Sigmoid colon (tissue), 4 donors: Measurements from ENCODE around the gene FOXN1.
A peak's percentile ranks its signal among the peaks of the same experiment; 100 is the strongest.

Source experiments
- CTCF ChIP-seq, 4 experiments: fragments of 450-650 bp in 3 of 4; fragments of 200-600 bp in 1 of 4; IDR thresholded peaks; one replicate each; pipeline ENCODE4 v1.5.1; 2016 to 2019; ENCODE audit warnings: antibody characterized with exemption in 4 of 4, mild to moderate bottlenecking in 3 of 4, moderate library complexity in 2 of 4
- POLR2A ChIP-seq, 2 donors: fragments of 450-650 bp; IDR thresholded peaks; one replicate each; pipeline ENCODE4 v1.6.1; 2016; ENCODE audit warnings: antibody characterized with exemption in 2 of 2, mild to moderate bottlenecking in 2 of 2, moderate library complexity in 2 of 2
- POLR2AphosphoS5 ChIP-seq, 4 donors: sonication (generic); formaldehyde crosslinking; IDR thresholded peaks; one replicate each; pipeline ENCODE4 v1.6.1; 2017; ENCODE audit warnings: antibody characterized with exemption in 4 of 4

- TF ChIP-seq POLR2AphosphoS5 (IDR thresholded peaks at IDR 0.05) = no peak
- peak; percentile 59 to 78 (median 72) for TF ChIP-seq CTCF (IDR thresholded peaks at IDR 0.05)
- no peak for TF ChIP-seq POLR2A (IDR thresholded peaks at IDR 0.05)
Observed at GRCh38 chr17:28494445-28495188, 11.5 kb upstream of the FOXN1 start.
